ENCODE measurements around the gene GGT7. TPM values are rescaled to one million over a fixed set of nuclear protein-coding genes. Genes with fewer than 3 reads are reported as not detected.
A peak's percentile ranks its signal among the peaks of the same experiment; 100 is the strongest.

GGT7 gene
- total and polyA plus RNA-seq, 9 of the 15 experiments (the other 6 are each of a cell fraction or from before 2014, with no cell fraction given) = 0.04 to 18.3 (median 5.9) TPM

DNA sequence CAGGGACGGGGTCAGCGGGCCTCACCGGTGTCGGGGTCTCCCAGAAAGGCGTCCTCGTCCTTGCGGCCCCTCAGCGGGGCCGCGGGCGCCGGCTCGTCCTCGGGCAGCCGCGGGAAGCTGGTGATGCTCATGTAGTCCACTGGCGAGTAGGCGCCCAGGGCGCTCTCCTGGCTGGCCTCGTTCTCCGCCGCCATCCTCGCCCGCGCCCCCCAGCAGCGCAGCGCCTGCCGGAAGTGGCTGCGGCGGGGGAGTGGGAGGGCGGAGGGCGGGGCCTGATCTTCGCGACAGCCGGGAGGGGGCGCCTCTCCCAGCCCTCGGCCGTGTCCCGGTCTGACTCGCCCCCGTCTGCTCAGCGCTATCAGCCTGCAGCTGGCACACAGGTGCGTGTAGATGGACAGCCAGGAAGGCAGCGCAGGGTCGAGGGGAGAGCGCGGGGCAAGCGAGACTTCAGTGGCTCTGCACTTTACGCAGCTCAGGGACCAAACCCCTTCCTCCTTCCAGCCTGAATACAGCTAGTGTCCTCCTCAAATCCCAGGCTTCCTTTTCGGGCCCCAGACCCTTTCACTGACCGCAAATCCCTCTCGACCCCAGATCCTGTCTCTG lies at the start of gene GGT7 (continued):
- TF ChIP-seq TSHZ1 (CRISPR knock-in tag; IDR thresholded peaks at IDR 0.05) (no peak), CBX3 (IDR thresholded peaks at IDR 0.05; ENCODE audit: borderline replicate concordance in 1 of 2, low read length in 2 of 2) (0 out of 3 replicates have a peak, but pooled peaks of 1 of the 2 experiments have one; percentile 23), ASH1L (IDR thresholded peaks at IDR 0.05; ENCODE audit: borderline replicate concordance, low read depth, partially characterized antibody) (no peak), ZBTB40 (IDR thresholded peaks at IDR 0.05) (no peak; the same call in 1 of the 2 replicates), ZBTB40 (CRISPR knock-in tag; IDR thresholded peaks at IDR 0.05) (no peak), SIX5 (IDR thresholded peaks at IDR 0.05; ENCODE audit: borderline replicate concordance in 1 of 2, insufficient read depth in 1 of 2, low read depth in 1 of 2, low read length in 2 of 2) (no peak), TBL1XR1 (IDR thresholded peaks at IDR 0.05; ENCODE audit: low read length in 2 of 2) (no peak), SMAD1 (IDR thresholded peaks at IDR 0.05; ENCODE audit: low read depth, low read length, partially characterized antibody) (no peak), XRCC5 (IDR thresholded peaks at IDR 0.05; ENCODE audit: low read depth, low read length) (no peak), CREM (IDR thresholded peaks at IDR 0.05; ENCODE audit: low read depth) (peak; percentile 66; the same call in 1 of the 2 replicates), SMARCC2 (IDR thresholded peaks at IDR 0.05; ENCODE audit: low read depth) (no peak), NR2C2 (CRISPR knock-in tag; IDR thresholded peaks at IDR 0.05) (no peak), NR2C2 (tag; IDR thresholded peaks at IDR 0.05) (peak; percentile 47; the same call in 1 of the 2 replicates)
- TF ChIP-seq, protein P1, sequence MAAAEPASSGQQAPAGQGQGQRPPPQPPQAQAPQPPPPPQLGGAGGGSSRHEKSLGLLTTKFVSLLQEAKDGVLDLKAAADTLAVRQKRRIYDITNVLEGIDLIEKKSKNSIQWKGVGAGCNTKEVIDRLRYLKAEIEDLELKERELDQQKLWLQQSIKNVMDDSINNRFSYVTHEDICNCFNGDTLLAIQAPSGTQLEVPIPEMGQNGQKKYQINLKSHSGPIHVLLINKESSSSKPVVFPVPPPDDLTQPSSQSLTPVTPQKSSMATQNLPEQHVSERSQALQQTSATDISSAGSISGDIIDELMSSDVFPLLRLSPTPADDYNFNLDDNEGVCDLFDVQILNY (CRISPR knock-in tag; IDR thresholded peaks at IDR 0.05) = no peak
